GM23338 (cell line): ENCODE results near the gene SLC25A26. TPM values are rescaled to one million over a fixed set of nuclear protein-coding genes. Genes with fewer than 3 reads are reported as not detected.
"Not testable (repeated sequence)": the region's sequence is repeated elsewhere in the genome, so short reads cannot be mapped to it uniquely, and the experiment has no call there.

Experiments used
- ATAC-seq: fragments of 200-7000 bp; cut with Tn5 transposase; 3 replicates; pipeline ENCODE4 v1.9.1; 2020
- DNase-seq: peaks from one replicate; pipeline ENCODE4 v3.0.0-alpha.2; 2015; ENCODE audit warnings: low spot score
- H2AFZ ChIP-seq: fragments of 200-600 bp; sonication (generic); 2 replicates; pipeline ENCODE4 v1.8.0; 2016; ENCODE audit warnings: antibody characterized with exemption, mild to moderate bottlenecking, moderate library complexity
- H3F3A ChIP-seq: fragments of 200-600 bp; sonication (generic); replicated peaks from 2 replicates; pipeline ENCODE4 v1.8.0; 2017; ENCODE audit warnings: antibody characterized with exemption, mixed run types, low read depth
- H3K27ac ChIP-seq: fragments of 200-600 bp; sonication (generic); 2 replicates; pipeline ENCODE4 v1.6.1; 2016; ENCODE audit warnings: low read depth
- H3K27me3 ChIP-seq: fragments of 200-600 bp; sonication (generic); 2 replicates; pipeline ENCODE4 v1.8.0; 2016; ENCODE audit warnings: mild to moderate bottlenecking, mixed run types, moderate library complexity; ENCODE audit not compliant: insufficient read depth
- H3K36me3 ChIP-seq: fragments of 200-600 bp; sonication (generic); 2 replicates; pipeline ENCODE4 v1.8.0; 2016; ENCODE audit warnings: mild to moderate bottlenecking; ENCODE audit not compliant: insufficient read depth
- H3K4me1 ChIP-seq: fragments of 200-600 bp; sonication (generic); 2 replicates; pipeline ENCODE4 v1.8.0; 2016; ENCODE audit warnings: mild to moderate bottlenecking, moderate library complexity; ENCODE audit not compliant: insufficient read depth
- H3K4me2 ChIP-seq: fragments of 200-600 bp; sonication (generic); 2 replicates; pipeline ENCODE4 v1.7.1; 2017; ENCODE audit warnings: mixed run types
- H3K4me3 ChIP-seq: fragments of 200-600 bp; sonication (generic); 2 replicates; pipeline ENCODE4 v1.6.1; 2016; ENCODE audit warnings: mixed run types
- H3K79me2 ChIP-seq: fragments of 200-600 bp; sonication (generic); replicated peaks from 2 replicates; pipeline ENCODE4 v1.8.0; 2017; ENCODE audit warnings: mild to moderate bottlenecking; ENCODE audit not compliant: insufficient read depth
- H3K9me2 ChIP-seq: fragments of 200-600 bp; sonication (generic); 2 replicates; pipeline ENCODE4 v1.8.0; 2017; ENCODE audit not compliant: insufficient read depth
- H4K20me1 ChIP-seq: fragments of 200-600 bp; sonication (generic); replicated peaks from 2 replicates; pipeline ENCODE4 v1.8.0; 2017; ENCODE audit warnings: mild to moderate bottlenecking; ENCODE audit not compliant: insufficient read depth
- H3K27ac Mint-ChIP-seq: 2 replicates; pipeline ENCODE4 v1.8.0; 2020; ENCODE audit warnings: inconsistent platforms, mild to moderate bottlenecking, moderate library complexity, mixed read lengths
- H3K27me3 Mint-ChIP-seq: 3 replicates; pipeline ENCODE4 v1.8.0; 2022; ENCODE audit warnings: low read depth, mild to moderate bottlenecking, moderate library complexity, mixed read lengths, inconsistent platforms; ENCODE audit not compliant: insufficient read depth, poor library complexity
- H3K36me3 Mint-ChIP-seq: 3 replicates; pipeline ENCODE4 v1.8.0; 2021; ENCODE audit warnings: low read depth, mild to moderate bottlenecking, inconsistent platforms, moderate library complexity, mixed read lengths
- H3K4me1 Mint-ChIP-seq: 3 replicates; pipeline ENCODE4 v1.8.0; 2020; ENCODE audit warnings: mild to moderate bottlenecking, inconsistent platforms, mixed read lengths
- H3K4me3 Mint-ChIP-seq: 3 replicates; pipeline ENCODE4 v1.8.0; 2021; ENCODE audit warnings: moderate library complexity, mild to moderate bottlenecking, inconsistent platforms, mixed read lengths
- H3K9me3 Mint-ChIP-seq: 3 replicates; pipeline ENCODE4 v1.8.0; 2020; ENCODE audit warnings: moderate library complexity, mild to moderate bottlenecking, inconsistent platforms, mixed read lengths
- CREB1 ChIP-seq: fragments of 250-450 bp; sonication (Bioruptor Pico); IDR thresholded peaks from 2 replicates; pipeline ENCODE4 v1.5.0; 2020; ENCODE audit warnings: low read depth, mild to moderate bottlenecking, moderate library complexity
- CTCF ChIP-seq, 2 experiments: fragments of 200-600 bp in 1 of 2; sonication (generic) in 1 of 2; conservative IDR thresholded peaks; 2 replicates each; pipeline versions ENCODE4 v1.5.1 to v1.6.1; 2016 to 2017; ENCODE audit warnings: antibody characterized with exemption in 2 of 2, low read depth in 2 of 2, mild to moderate bottlenecking in 2 of 2, moderate library complexity in 1 of 2
- EZH2 ChIP-seq: fragments of 200-600 bp; sonication (generic); IDR thresholded peaks from one replicate; pipeline ENCODE4 v1.8.0; 2017; ENCODE audit warnings: antibody characterized with exemption, mild to moderate bottlenecking, low read depth; ENCODE audit not compliant: unreplicated experiment
- EZH2phosphoT487 ChIP-seq: fragments of 200-600 bp; sonication (generic); IDR thresholded peaks from one replicate; pipeline ENCODE4 v1.8.1; 2018; ENCODE audit warnings: antibody characterized with exemption; ENCODE audit not compliant: unreplicated experiment
- JUNB ChIP-seq: IDR thresholded peaks from one replicate; pipeline ENCODE4 v1.6.1; 2016; ENCODE audit warnings: antibody characterized with exemption; ENCODE audit not compliant: unreplicated experiment
- POLR2AphosphoS5 ChIP-seq: IDR thresholded peaks from 2 replicates; pipeline ENCODE4 v1.6.1; 2016; ENCODE audit warnings: antibody characterized with exemption, low read depth
- REST ChIP-seq: IDR thresholded peaks from one replicate; pipeline ENCODE4 v1.6.1; 2018; ENCODE audit warnings: antibody characterized with exemption; ENCODE audit not compliant: unreplicated experiment
- STAT1 ChIP-seq: IDR thresholded peaks from one replicate; pipeline ENCODE4 v1.6.1; 2016; ENCODE audit warnings: antibody characterized with exemption; ENCODE audit not compliant: unreplicated experiment
- ZNF331 ChIP-seq: fragments of 250-450 bp; sonication (Bioruptor Pico); IDR thresholded peaks from 2 replicates; pipeline ENCODE4 v1.5.0; 2020; ENCODE audit warnings: low read depth, mild to moderate bottlenecking, moderate library complexity
- polyA plus RNA-seq: library from polyadenylated mRNA; unstranded; fragments of >200 nt; fragmentation: Nextera tagmentation; extraction: Ambion mirVana; gene quantifications from 2 replicates; pipeline ENCODE4 v1.2.1, GENCODE V29; 2016
- total RNA-seq: library from RNA; depleted of rRNA; stranded (reverse); fragments of >200 nt; shearing (Covaris generic); gene quantifications from 2 replicates; pipeline ENCODE4 v1.2.3, GENCODE V29; 2014

The SLC25A26 gene
- total and polyA plus RNA-seq, 2 experiments from 2014 or later: 24.8 to 40.2 TPM

- H3K4me3 Mint-ChIP-seq: no peak overlapping the region
- Histone ChIP-seq H3K4me1 (no peaks in the 10 kb centered on the region), H3F3A (no peaks in the 10 kb centered on the region), H3K27ac (no peak overlapping the region), H3K79me2 (no peaks in the 10 kb centered on the region), H3K9me2 (no peaks in the 10 kb centered on the region), H2AFZ (no peak overlapping the region), H3K36me3 (no peaks in the 10 kb centered on the region), H4K20me1 (no peaks in the 10 kb centered on the region), H3K27me3 (no peaks in the 10 kb centered on the region), H3K4me3 (no peak overlapping the region), H3K4me2 (no peak overlapping the region)
- peaks cover 8% of the 10 kb centered on the region for H3K4me1 Mint-ChIP-seq
- H3K36me3 Mint-ChIP-seq: peaks cover 10% of the 10 kb centered on the region; the same call in 2 of the 3 replicates
- ATAC-seq: no peak
- no peaks in the 10 kb centered on the region for H3K27me3 Mint-ChIP-seq
- H3K27ac Mint-ChIP-seq: no peak overlapping the region
- DNase-seq: no peak
- no peaks in the 10 kb centered on the region for H3K9me3 Mint-ChIP-seq
- TF ChIP-seq POLR2AphosphoS5 (no peak), EZH2 (no peak), CREB1 (CRISPR knock-in tag) (no peak)
These were observed 49.9 kb downstream of the SLC25A26 start for GRCh38 chr3:66270701-66271100.

GRCh38 chr3:66271231-66271630 lies 50.4 kb downstream of the SLC25A26 start:
- H3K27ac ChIP-seq: no peak overlapping the region
- ATAC-seq (no peak), DNase-seq (no peak)
- H3K9me2 ChIP-seq: no peaks in the 10 kb centered on the region
- Mint-ChIP-seq H3K4me1 (peaks cover 8% of the 10 kb centered on the region), H3K36me3 (peaks cover 10% of the 10 kb centered on the region; the same call in 2 of the 3 replicates), H3K27ac (no peak overlapping the region), H3K9me3 (no peaks in the 10 kb centered on the region), H3K27me3 (no peaks in the 10 kb centered on the region), H3K4me3 (no peak overlapping the region)
- H3K4me2 ChIP-seq: no peak overlapping the region
- H3K4me1 ChIP-seq: no peaks in the 10 kb centered on the region
- H4K20me1 ChIP-seq: no peaks in the 10 kb centered on the region
- H3K79me2 ChIP-seq: no peaks in the 10 kb centered on the region
- no peaks in the 10 kb centered on the region for H3F3A ChIP-seq
- H3K36me3 ChIP-seq: no peaks in the 10 kb centered on the region
- TF ChIP-seq ZNF331 (CRISPR knock-in tag) (no peak), STAT1 (no peak)
- H3K27me3 ChIP-seq: no peaks in the 10 kb centered on the region
- H3K4me3 ChIP-seq: no peak overlapping the region
- H2AFZ ChIP-seq: no peak overlapping the region

DNA sequence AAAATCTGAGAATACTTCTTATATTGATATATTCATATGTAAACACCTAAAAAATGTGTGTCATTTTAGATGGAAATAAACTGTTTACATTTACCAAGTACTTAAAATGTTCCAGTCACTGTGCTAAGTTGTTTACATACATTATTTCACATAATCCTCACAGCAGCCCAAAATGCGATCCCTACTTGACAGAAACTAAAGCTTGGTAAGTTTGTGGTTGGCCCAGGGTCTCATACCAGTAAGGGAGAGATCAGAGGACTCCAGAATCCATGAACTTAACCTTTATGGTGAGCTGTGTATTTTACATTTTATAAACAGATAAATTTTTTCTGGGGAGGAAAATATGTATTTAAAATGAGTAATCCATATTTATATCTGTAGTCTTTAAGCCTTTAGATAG lies 51.2 kb downstream of the SLC25A26 start:
- Mint-ChIP-seq H3K9me3 (no peaks in the 10 kb centered on the region), H3K27me3 (no peaks in the 10 kb centered on the region), H3K27ac (no peak overlapping the region), H3K4me1 (peaks cover 7% of the 10 kb centered on the region), H3K36me3 (peaks cover 10% of the 10 kb centered on the region; the same call in 2 of the 3 replicates), H3K4me3 (no peak overlapping the region)
- Histone ChIP-seq H3K79me2 (no peaks in the 10 kb centered on the region), H3K9me2 (no peaks in the 10 kb centered on the region), H4K20me1 (no peaks in the 10 kb centered on the region), H3K4me2 (no peak overlapping the region), H3K4me1 (no peaks in the 10 kb centered on the region), H3K4me3 (no peak overlapping the region), H3K27me3 (no peaks in the 10 kb centered on the region), H3K36me3 (no peaks in the 10 kb centered on the region), H2AFZ (no peak overlapping the region), H3K27ac (no peak overlapping the region), H3F3A (no peaks in the 10 kb centered on the region)
- DNase-seq (no peak), ATAC-seq (no peak)
- TF ChIP-seq STAT1 (no peak), JUNB (no peak), CTCF (conservative IDR thresholded peaks at IDR 0.05; ENCODE audit: low read depth in 2 of 2) (no peak), EZH2phosphoT487 (no peak), REST (no peak)

- not testable (repeated sequence) for H3K27me3 ChIP-seq, H3K9me3 Mint-ChIP-seq, ATAC-seq, H4K20me1 ChIP-seq, H3K27ac ChIP-seq, H3K36me3 Mint-ChIP-seq, H3F3A ChIP-seq, H3K9me2 ChIP-seq, H3K4me2 ChIP-seq, H3K36me3 ChIP-seq, H3K4me3 Mint-ChIP-seq, H3K27me3 Mint-ChIP-seq, DNase-seq, H3K79me2 ChIP-seq, H3K27ac Mint-ChIP-seq, H3K4me3 ChIP-seq, H2AFZ ChIP-seq
- peaks cover 11% of the 10 kb centered on the region; the same call in 2 of the 3 replicates for H3K4me1 Mint-ChIP-seq
- H3K4me1 ChIP-seq: peaks cover 12% of the 10 kb centered on the region
These were observed 54.0 kb downstream of the SLC25A26 start for GRCh38 chr3:66274837-66275236.
